GM19463 (cell line): ENCODE measurements around the gene L3MBTL4.
"Not testable (repeated sequence)": the region's sequence is repeated elsewhere in the genome, so short reads cannot be mapped to it uniquely, and the experiment has no call there.

Experiments used
- ATAC-seq: cut with Tn5 transposase; IDR thresholded peaks from one replicate; pipeline ENCODE4 v1.9.1; 2021; ENCODE audit warnings: mild to moderate bottlenecking, moderate library complexity; ENCODE audit not compliant: unreplicated experiment

L3MBTL4 gene

GRCh38 chr18:6202861-6203260 lies 211.8 kb downstream of the L3MBTL4 start:
- no peak for ATAC-seq

GRCh38 chr18:6200204-6200774 lies 214.4 kb downstream of the L3MBTL4 start:
- no peak for ATAC-seq

GRCh38 chr18:6199777-6200176 lies 214.9 kb downstream of the L3MBTL4 start:
- no peak for ATAC-seq

- no peak for ATAC-seq
These were observed 216.1 kb downstream of the L3MBTL4 start for GRCh38 chr18:6198585-6198984.

GRCh38 chr18:6194640-6195039 lies 220.1 kb downstream of the L3MBTL4 start:
- no peak for ATAC-seq

GRCh38 chr18:6185782-6186181 lies 228.9 kb downstream of the L3MBTL4 start:
- not testable (repeated sequence) for ATAC-seq

GRCh38 chr18:6174983-6175745 lies 239.5 kb downstream of the L3MBTL4 start:
- no peak for ATAC-seq

- no peak for ATAC-seq
These were observed 244.1 kb downstream of the L3MBTL4 start for GRCh38 chr18:6170604-6171003.

- no peak for ATAC-seq
These were observed 253.2 kb downstream of the L3MBTL4 start for GRCh38 chr18:6161549-6161948.

GRCh38 chr18:6159426-6159825 lies 255.3 kb downstream of the L3MBTL4 start:
- ATAC-seq: no peak

GRCh38 chr18:6158958-6159357 lies 255.8 kb downstream of the L3MBTL4 start:
- no peak for ATAC-seq

- no peak for ATAC-seq
These were observed 258.3 kb downstream of the L3MBTL4 start for GRCh38 chr18:6156446-6156845.

- ATAC-seq: no peak
These were observed 259.0 kb downstream of the L3MBTL4 start for GRCh38 chr18:6155707-6156106.

- ATAC-seq: no peak
These were observed 264.3 kb downstream of the L3MBTL4 start for GRCh38 chr18:6150430-6150829.

- ATAC-seq: no peak
These were observed 268.4 kb downstream of the L3MBTL4 start for GRCh38 chr18:6146307-6146661.

- no peak for ATAC-seq
These were observed 268.9 kb downstream of the L3MBTL4 start for GRCh38 chr18:6145645-6146306.

GRCh38 chr18:6139007-6139406 lies 275.7 kb downstream of the L3MBTL4 start:
- no peak for ATAC-seq

GRCh38 chr18:6135901-6136300 lies 278.8 kb downstream of the L3MBTL4 start:
- ATAC-seq: not testable (repeated sequence)

- ATAC-seq: not testable (repeated sequence)
These were observed 279.7 kb downstream of the L3MBTL4 start for GRCh38 chr18:6135029-6135428.

GRCh38 chr18:6132751-6133368 lies 281.9 kb downstream of the L3MBTL4 start:
- no peak for ATAC-seq

GRCh38 chr18:6120820-6121279 lies 293.9 kb downstream of the L3MBTL4 start:
- no peak for ATAC-seq

GRCh38 chr18:6119761-6120160 lies 294.9 kb downstream of the L3MBTL4 start:
- ATAC-seq: no peak
